Vagina (tissue), 2 donors: Measurements from ENCODE around the gene TMA7.
"Not testable (repeated sequence)": the region's sequence is repeated elsewhere in the genome, so short reads cannot be mapped to it uniquely, and the experiment has no call there.

ENCODE experiments used
- POLR2AphosphoS5 ChIP-seq, 2 donors: sonication (generic); formaldehyde crosslinking; IDR thresholded peaks; one replicate each; pipeline ENCODE4 v1.9.0; 2017; ENCODE audit warnings: antibody characterized with exemption in 2 of 2, mild to moderate bottlenecking in 2 of 2, low read depth in 1 of 2; ENCODE audit not compliant: insufficient read depth in 1 of 2
- TF ChIP-seq, protein P1 (sequence below), 3 experiments: fragments of 450-650 bp in 2 of 3; fragments of 200-600 bp in 1 of 3; sonication (generic) in 1 of 3; IDR thresholded peaks; one replicate each; pipeline ENCODE4 v1.5.1; 2017 to 2019; ENCODE audit warnings: antibody characterized with exemption in 3 of 3, mild to moderate bottlenecking in 2 of 3, moderate library complexity in 2 of 3

DNA sequence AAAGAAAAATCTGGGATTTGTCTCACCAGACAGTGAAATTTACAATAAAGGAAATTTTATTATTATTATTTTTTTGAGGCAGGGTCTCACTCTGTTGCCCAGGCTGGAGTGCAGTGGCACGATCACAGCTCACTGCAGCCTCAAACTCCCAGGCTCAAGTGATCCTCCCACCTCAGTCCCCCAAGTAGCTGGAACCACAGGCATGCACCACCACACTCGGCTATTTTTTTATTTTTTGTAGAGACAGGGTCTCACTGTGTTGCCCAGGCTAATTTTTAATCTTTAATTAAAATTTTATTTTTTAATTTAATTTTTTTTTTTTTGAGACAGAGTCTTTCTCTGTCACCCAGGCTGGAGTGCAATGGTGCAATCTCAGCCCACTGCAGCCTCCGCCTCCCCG lies 34.0 kb downstream of the TMA7 start:
- TF ChIP-seq, protein P1, sequence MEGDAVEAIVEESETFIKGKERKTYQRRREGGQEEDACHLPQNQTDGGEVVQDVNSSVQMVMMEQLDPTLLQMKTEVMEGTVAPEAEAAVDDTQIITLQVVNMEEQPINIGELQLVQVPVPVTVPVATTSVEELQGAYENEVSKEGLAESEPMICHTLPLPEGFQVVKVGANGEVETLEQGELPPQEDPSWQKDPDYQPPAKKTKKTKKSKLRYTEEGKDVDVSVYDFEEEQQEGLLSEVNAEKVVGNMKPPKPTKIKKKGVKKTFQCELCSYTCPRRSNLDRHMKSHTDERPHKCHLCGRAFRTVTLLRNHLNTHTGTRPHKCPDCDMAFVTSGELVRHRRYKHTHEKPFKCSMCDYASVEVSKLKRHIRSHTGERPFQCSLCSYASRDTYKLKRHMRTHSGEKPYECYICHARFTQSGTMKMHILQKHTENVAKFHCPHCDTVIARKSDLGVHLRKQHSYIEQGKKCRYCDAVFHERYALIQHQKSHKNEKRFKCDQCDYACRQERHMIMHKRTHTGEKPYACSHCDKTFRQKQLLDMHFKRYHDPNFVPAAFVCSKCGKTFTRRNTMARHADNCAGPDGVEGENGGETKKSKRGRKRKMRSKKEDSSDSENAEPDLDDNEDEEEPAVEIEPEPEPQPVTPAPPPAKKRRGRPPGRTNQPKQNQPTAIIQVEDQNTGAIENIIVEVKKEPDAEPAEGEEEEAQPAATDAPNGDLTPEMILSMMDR (IDR thresholded peaks at IDR 0.05): not testable (repeated sequence)
- not testable (repeated sequence) for TF ChIP-seq POLR2AphosphoS5 (IDR thresholded peaks at IDR 0.05; ENCODE audit: insufficient read depth in 1 of 2, low read depth in 1 of 2)
